ENCODE data around the gene MSH3. TPM values are rescaled to one million over a fixed set of nuclear protein-coding genes. Genes with fewer than 3 reads are reported as not detected.

The MSH3 gene
- total RNA-seq, 1 donor from 2014 or later = 19.3 TPM

DNA sequence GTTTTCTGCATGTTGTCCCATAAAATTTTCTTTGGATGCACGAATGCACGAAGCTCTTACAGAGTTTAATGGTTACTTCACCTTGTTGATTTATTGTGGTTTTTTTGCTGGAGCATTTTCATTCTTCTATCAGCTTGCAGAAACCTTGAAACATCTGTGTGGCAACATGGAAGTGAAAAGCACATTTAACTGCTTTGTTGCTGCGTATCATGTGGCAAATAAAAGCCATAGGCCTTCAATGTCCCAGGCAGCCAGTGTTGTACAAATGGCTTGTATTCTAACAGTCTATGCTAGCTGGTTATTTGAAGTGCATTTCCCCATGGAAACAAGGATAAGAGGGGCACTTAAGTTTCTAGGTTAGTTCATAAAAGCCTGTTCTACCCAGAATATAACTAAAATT, 263.2 kb downstream of the MSH3 start:
- no peaks in the 10 kb centered on the region for H3K36me3 ChIP-seq (ENCODE audit: control insufficient read depth in 3 of 3, insufficient read depth in 3 of 3, low read length in 3 of 3)
- H3K9ac ChIP-seq (ENCODE audit: low read depth in 1 of 3, low read length in 3 of 3) = no peak overlapping the region
- no peaks in the 10 kb centered on the region for H3K9me3 ChIP-seq (ENCODE audit: control insufficient read depth in 3 of 3, low read length in 3 of 3)
- H3K27me3 ChIP-seq (ENCODE audit: control insufficient read depth in 3 of 3, insufficient read depth in 3 of 3, low read length in 3 of 3) = no peaks in the 10 kb centered on the region
- no peaks in the 10 kb centered on the region for H3K4me1 ChIP-seq (ENCODE audit: control insufficient read depth in 3 of 3, insufficient read depth in 3 of 3, low read length in 3 of 3)
- H3K27ac ChIP-seq (ENCODE audit: low read depth, low read length) = no peak overlapping the region
- no peak overlapping the region for H3K4me3 ChIP-seq (ENCODE audit: low read length in 3 of 3)

DNA sequence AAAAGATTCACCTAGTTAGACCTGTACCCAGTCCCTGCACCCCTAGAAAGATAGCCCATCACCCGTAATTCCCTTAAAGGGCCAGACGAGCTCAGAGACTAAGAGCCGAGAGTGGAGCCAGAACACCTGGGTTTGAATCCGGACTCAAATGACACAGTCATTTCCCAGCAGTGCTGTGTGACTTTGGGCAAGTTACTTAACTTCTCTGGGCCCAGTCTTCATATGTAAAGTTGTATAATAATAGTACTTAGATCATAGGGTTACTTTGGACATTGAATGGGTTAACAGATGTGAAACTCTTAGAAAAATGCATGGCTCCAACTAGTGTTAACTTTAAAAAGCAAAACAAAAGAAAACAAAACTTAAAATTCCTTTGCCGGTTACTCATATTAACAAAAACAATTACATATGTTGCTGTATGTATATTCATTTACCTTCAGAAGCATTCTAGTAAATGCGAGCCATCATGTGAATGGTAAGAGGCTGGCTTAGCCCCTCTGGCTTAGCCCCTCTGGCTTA, 265.3 kb downstream of the MSH3 start:
- no peaks in the 10 kb centered on the region for H3K9me3 ChIP-seq (ENCODE audit: control insufficient read depth in 3 of 3, low read length in 3 of 3)

DNA sequence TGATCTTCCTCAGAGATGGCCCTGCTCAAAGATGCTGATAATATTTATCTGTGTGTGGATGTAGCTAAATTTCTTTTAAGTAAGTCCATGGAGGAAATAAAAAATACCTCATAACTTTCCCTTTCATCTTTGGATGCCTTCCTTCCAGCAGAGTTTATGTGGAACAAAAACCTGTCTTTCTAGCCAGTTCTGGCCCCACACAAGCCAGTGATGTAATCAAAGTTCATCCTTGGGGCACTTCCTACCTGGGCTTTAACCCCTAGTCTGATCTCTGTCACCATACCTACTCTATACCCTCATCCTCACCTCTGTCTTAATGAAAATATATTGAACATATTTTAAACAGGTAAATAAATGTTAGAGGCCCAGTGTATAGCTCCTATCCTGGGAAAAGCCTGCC, 265.9 kb downstream of the MSH3 start:
- H3K9ac ChIP-seq (ENCODE audit: low read depth in 1 of 3, low read length in 3 of 3) = no peak overlapping the region
- no peaks in the 10 kb centered on the region for H3K36me3 ChIP-seq (ENCODE audit: control insufficient read depth in 3 of 3, insufficient read depth in 3 of 3, low read length in 3 of 3)
- no peaks in the 10 kb centered on the region for H3K9me3 ChIP-seq (ENCODE audit: control insufficient read depth in 3 of 3, low read length in 3 of 3)
- no peak overlapping the region for H3K27ac ChIP-seq (ENCODE audit: low read depth, low read length)
- H3K4me3 ChIP-seq (ENCODE audit: low read length in 3 of 3) = no peak overlapping the region
- H3K4me1 ChIP-seq (ENCODE audit: control insufficient read depth in 3 of 3, insufficient read depth in 3 of 3, low read length in 3 of 3) = no peaks in the 10 kb centered on the region
- no peaks in the 10 kb centered on the region for H3K27me3 ChIP-seq (ENCODE audit: control insufficient read depth in 3 of 3, insufficient read depth in 3 of 3, low read length in 3 of 3)

More for the DNA sequence above, 265.3 kb downstream of the MSH3 start:
- Histone ChIP-seq H3K27me3 (ENCODE audit: control insufficient read depth in 3 of 3, insufficient read depth in 3 of 3, low read length in 3 of 3) (no peaks in the 10 kb centered on the region), H3K4me1 (ENCODE audit: control insufficient read depth in 3 of 3, insufficient read depth in 3 of 3, low read length in 3 of 3) (no peaks in the 10 kb centered on the region), H3K27ac (ENCODE audit: low read depth, low read length) (no peak overlapping the region), H3K36me3 (ENCODE audit: control insufficient read depth in 3 of 3, insufficient read depth in 3 of 3, low read length in 3 of 3) (no peaks in the 10 kb centered on the region), H3K9ac (ENCODE audit: low read depth in 1 of 3, low read length in 3 of 3) (no peak overlapping the region), H3K4me3 (ENCODE audit: low read length in 3 of 3) (no peak overlapping the region)

DNA sequence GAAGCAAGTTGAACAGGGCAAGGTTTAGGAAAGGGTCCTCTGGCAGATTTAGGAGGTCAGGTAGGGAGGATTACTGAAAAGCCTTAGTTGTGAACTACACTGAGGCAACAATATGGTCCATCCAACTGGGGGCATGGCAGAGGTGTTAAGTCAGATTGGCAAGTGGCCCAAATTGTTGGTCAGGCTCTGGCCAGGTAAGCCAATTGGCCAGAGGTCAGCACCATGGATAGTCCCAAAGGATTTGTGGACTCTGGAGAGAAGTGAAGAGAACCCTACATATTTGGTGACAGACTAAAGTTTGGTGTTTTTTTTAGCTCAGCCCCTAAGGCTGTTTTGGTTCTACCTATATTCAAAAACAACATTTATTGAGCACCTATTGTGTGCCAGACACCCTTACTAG, 266.6 kb downstream of the MSH3 start:
- no peak overlapping the region for H3K4me3 ChIP-seq (ENCODE audit: low read length in 3 of 3)
- no peaks in the 10 kb centered on the region for H3K36me3 ChIP-seq (ENCODE audit: control insufficient read depth in 3 of 3, insufficient read depth in 3 of 3, low read length in 3 of 3)
- no peak overlapping the region for H3K9ac ChIP-seq (ENCODE audit: low read depth in 1 of 3, low read length in 3 of 3)
- H3K9me3 ChIP-seq (ENCODE audit: control insufficient read depth in 3 of 3, low read length in 3 of 3) = no peaks in the 10 kb centered on the region
- H3K27me3 ChIP-seq (ENCODE audit: control insufficient read depth in 3 of 3, insufficient read depth in 3 of 3, low read length in 3 of 3) = no peaks in the 10 kb centered on the region
- H3K27ac ChIP-seq (ENCODE audit: low read depth, low read length) = no peak overlapping the region
- H3K4me1 ChIP-seq (ENCODE audit: control insufficient read depth in 3 of 3, insufficient read depth in 3 of 3, low read length in 3 of 3) = no peaks in the 10 kb centered on the region

DNA sequence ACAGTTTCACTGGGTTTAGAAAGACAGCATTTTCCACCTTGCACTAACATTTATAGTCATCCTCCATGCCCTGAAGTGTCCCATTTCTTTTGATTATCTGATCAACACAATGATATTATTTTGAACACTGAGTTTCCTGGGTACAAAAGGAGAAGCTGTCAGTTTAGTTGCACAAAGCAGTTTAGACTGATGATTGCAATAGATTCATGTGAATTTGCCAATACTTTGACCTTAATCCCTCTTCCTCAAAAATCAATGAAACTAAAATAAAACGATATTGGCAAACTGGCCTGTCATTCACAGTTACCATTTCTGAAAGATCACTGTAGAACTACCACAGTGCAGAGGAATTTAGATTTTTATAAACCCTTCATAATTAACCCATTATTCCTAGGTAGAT, 271.5 kb downstream of the MSH3 start:
- Histone ChIP-seq H3K36me3 (ENCODE audit: control insufficient read depth in 3 of 3, insufficient read depth in 3 of 3, low read length in 3 of 3) (no peaks in the 10 kb centered on the region), H3K27ac (ENCODE audit: low read depth, low read length) (no peak overlapping the region), H3K4me3 (ENCODE audit: low read length in 3 of 3) (no peak overlapping the region), H3K9me3 (ENCODE audit: control insufficient read depth in 3 of 3, low read length in 3 of 3) (no peaks in the 10 kb centered on the region), H3K9ac (ENCODE audit: low read depth in 1 of 3, low read length in 3 of 3) (no peak overlapping the region), H3K27me3 (ENCODE audit: control insufficient read depth in 3 of 3, insufficient read depth in 3 of 3, low read length in 3 of 3) (no peaks in the 10 kb centered on the region), H3K4me1 (ENCODE audit: control insufficient read depth in 3 of 3, insufficient read depth in 3 of 3, low read length in 3 of 3) (no peaks in the 10 kb centered on the region)

Small RNA genes within 50 kb of the gene (small RNA-seq; reads per million reads assigned to genes)
- not detected for gene MTRNR2L2

Other genes starting within 250 kb of the MSH3 start
- gene ZFYVE16, start 246.6 kb upstream of the MSH3 start, total RNA-seq = 50.1 TPM
- 7.8 TPM for gene FAM151B, start 166.6 kb upstream of the MSH3 start, total RNA-seq
- gene ANKRD34B, start 84.4 kb upstream of the MSH3 start, total RNA-seq = under 0.01 TPM
- 13.0 TPM for gene DHFR, start 331 bp downstream of the MSH3 start, total RNA-seq

Measured in skeletal muscle tissue (tissue), 5 donors.